ENCODE data around the gene KIAA0513.

Gene KIAA0513

GRCh38 chr16:85075236-85075924, 47.8 kb downstream of the KIAA0513 start:
- no peak for DNase-seq

GRCh38 chr16:85077039-85077438, 49.4 kb downstream of the KIAA0513 start:
- no peak for DNase-seq

- DNase-seq, result no peak
Measured at GRCh38 chr16:85077576-85078125, 50.1 kb downstream of the KIAA0513 start.

- DNase-seq, result no peak
Measured at GRCh38 chr16:85078226-85078625, 50.6 kb downstream of the KIAA0513 start.

DNA sequence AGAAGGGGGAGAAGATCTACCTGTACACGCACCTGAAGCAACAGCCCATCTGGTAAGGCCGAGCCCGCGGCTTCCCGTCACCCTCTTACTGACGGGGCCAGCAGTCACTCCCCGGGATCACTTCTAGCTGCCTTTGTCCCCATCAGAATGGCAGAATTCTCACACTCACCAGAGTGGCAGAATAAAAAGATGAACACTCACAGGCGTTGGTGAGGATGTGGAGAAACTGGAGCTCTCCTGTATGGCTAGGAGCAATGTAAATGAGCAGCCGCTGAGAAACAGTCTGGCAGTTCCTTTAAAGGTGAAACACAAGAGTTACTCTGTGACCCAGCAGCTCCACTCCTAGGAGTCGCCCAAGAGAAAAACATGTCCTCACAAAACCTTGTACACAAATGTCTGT, 51.4 kb downstream of the KIAA0513 start:
- no peak for DNase-seq

GRCh38 chr16:85079785-85080570, 52.4 kb downstream of the KIAA0513 start:
- no peak for DNase-seq

- no peak for DNase-seq
Measured at GRCh38 chr16:85081038-85081437, 53.4 kb downstream of the KIAA0513 start.

GRCh38 chr16:85081765-85082164, 54.2 kb downstream of the KIAA0513 start:
- no peak for DNase-seq

GRCh38 chr16:85082173-85083050, 54.8 kb downstream of the KIAA0513 start:
- no peak for DNase-seq

- DNase-seq, result no peak
Measured at GRCh38 chr16:85083051-85083639, 55.5 kb downstream of the KIAA0513 start.

GRCh38 chr16:85084841-85085510, 57.4 kb downstream of the KIAA0513 start:
- DNase-seq, result no peak

DNA sequence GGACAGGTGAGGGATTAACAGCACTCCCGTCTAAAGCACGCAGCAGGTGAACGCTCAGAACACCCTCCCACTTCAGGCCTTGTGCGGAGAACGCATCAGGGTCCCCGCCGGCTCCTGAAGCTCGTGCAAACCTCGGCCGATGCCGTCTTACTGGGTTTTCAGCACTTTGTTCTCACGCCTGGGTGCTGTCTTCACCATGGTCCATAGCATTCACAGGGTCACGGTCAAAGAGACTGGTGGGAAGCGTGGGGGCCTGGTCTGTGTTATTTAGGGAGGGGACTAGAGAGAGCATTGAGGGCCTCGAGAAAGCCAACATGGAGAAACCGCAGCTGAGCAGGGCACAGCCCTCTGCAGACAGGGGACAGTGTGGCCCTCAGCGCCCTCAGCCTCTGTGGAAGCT, 58.1 kb downstream of the KIAA0513 start:
- DNase-seq, result no peak

GRCh38 chr16:85086347-85087291, 59.0 kb downstream of the KIAA0513 start:
- peak; percentile 35 to 47 for DNase-seq

DNA sequence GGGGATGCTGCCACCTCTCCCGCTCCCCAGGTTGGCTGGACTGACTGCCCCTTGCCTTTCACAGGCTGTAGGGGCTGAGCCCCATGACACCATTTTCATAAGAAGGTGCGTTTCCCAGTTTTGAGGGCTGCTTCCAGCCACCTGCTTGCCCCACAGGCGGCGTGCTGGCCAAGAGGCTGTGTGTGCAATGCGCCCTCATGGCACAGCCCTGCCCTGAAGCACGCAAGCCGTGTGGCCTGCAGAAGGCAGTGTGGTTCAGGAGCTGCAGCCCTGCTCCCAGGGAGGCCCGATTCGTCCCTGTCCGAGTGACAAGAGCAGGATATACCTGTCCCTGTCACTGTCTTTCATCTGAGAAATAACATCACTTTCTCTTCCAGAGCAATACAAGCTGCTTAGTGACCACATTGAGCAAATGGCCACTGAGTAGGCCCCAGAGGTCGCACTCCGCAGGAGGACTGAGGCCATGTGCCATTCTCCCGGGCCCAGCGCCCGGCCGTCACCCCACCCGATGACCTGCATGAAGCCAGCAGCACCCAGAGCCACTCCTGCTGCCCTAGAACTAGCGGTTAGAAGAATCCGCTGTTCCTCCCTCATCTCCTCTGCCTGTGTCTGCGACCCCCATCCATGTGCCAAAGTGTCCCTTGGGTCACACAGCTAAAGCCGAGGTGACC, 60.4 kb downstream of the KIAA0513 start:
- no peak for DNase-seq

DNA sequence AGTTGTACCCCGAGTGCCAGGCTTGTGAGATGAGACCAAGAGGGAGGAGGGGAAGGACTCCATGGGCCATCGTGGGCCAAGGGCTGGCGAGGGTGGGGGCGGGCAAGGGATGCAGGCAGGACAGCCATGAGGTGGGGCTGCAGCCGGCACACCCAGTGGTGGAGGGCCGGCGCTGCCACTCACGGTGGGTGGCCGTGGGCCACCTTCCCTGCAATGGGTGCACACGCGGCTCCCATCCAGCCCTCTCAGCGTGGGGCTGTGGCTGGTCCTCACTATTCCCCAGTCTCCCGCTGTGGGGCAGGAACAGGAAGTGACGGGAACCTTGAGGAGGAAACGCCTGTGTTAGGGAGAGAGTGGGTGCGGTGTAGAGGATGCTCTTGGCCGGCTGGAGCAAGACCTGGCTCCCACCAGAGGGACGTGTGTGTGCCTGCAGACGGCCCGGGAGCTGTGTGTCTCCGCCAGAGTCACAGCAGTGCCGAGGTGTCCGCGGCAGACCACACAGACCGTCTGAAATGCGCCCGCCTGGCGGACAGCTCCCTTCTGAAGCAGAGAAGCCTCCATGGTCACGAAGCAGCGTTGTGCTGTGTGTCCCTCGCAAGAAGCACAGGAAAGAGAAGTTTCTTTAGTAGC, 61.1 kb downstream of the KIAA0513 start:
- DNase-seq, result no peak

DNA sequence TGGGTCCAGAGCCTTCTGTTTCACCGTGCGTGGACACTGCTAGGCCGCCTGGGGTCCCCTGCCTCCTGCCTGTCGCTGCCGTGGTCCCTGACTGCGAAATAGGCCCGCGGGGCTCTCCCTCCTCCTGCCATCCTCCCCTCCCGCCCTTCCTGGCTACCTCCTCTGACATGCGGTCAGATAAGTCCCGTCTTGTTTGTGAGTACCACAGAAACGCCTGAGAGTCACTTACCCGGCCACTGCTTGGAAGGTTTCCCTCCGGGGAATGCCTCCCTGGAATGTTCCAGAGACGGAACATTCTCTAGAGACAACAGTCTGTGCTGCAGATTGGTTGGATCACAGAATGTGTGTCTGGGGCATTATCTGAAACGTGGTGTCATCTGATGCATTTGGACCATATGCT, 61.9 kb downstream of the KIAA0513 start:
- no peak for DNase-seq

DNA sequence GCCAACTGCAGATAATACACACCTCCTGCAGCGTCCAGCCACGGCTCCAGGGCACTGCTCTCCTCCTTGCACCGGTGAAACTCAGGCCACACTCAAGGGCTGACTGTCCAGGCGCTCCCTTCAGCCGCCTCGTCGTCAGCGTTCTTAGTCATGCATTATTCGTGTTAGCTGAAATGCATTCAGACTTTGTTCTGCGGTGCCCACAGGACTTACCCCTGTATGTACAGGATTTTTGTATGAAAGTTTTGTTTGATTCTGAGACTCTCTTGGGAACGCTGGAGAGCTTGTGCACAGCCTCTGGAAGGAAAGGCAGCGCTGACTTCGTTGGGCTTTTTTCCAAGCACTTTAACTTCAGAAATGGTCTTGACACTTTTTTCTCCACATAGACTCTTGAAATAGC, 62.6 kb downstream of the KIAA0513 start:
- DNase-seq, result no peak

GRCh38 chr16:85090873-85091521, 63.4 kb downstream of the KIAA0513 start:
- DNase-seq, result no peak

- no peak for DNase-seq
Measured at GRCh38 chr16:85091522-85091910, 63.9 kb downstream of the KIAA0513 start.

All from SW 1271 (cell line).